Neural progenitor cell (in vitro differentiated cells): ENCODE data around the gene NEURL1B. TPM values are rescaled to one million over a fixed set of nuclear protein-coding genes. Genes with fewer than 3 reads are reported as not detected.

Experiments
- DNase-seq: peaks from one replicate; pipeline ENCODE4 v3.0.0-alpha.2; 2016; ENCODE audit warnings: low spot score
- H2AFZ ChIP-seq: fragments of 200-600 bp; sonication (generic); replicated peaks from 2 replicates; pipeline ENCODE4 v1.6.1; 2016; ENCODE audit warnings: antibody characterized with exemption
- H3F3A ChIP-seq: fragments of 200-600 bp; sonication (generic); 2 replicates; pipeline ENCODE4 v1.6.1; 2016; ENCODE audit warnings: antibody characterized with exemption, low read depth
- H3K27ac ChIP-seq: fragments of 200-600 bp; sonication (generic); 2 replicates; pipeline ENCODE4 v1.5.1; 2016; ENCODE audit warnings: mild to moderate bottlenecking
- H3K27me3 ChIP-seq: fragments of 200-600 bp; sonication (generic); 2 replicates; pipeline ENCODE4 v1.6.1; 2016; ENCODE audit warnings: mild to moderate bottlenecking, moderate library complexity
- H3K36me3 ChIP-seq: fragments of 200-600 bp; sonication (generic); 2 replicates; pipeline ENCODE4 v1.5.1; 2016
- H3K4me1 ChIP-seq: fragments of 200-600 bp; sonication (generic); 2 replicates; pipeline ENCODE4 v1.6.1; 2016; ENCODE audit warnings: mixed run types
- H3K4me2 ChIP-seq: fragments of 200-600 bp; sonication (generic); 2 replicates; pipeline ENCODE4 v1.6.1; 2016
- H3K4me3 ChIP-seq: fragments of 200-600 bp; sonication (generic); 2 replicates; pipeline ENCODE4 v1.5.1; 2016
- H3K79me2 ChIP-seq: fragments of 200-600 bp; sonication (generic); 2 replicates; pipeline ENCODE4 v1.6.1; 2016; ENCODE audit warnings: low read depth
- H3K9ac ChIP-seq: fragments of 200-600 bp; sonication (generic); 2 replicates; pipeline ENCODE4 v1.6.1; 2016
- H3K9me3 ChIP-seq: fragments of 200-600 bp; sonication (generic); 2 replicates; pipeline ENCODE4 v1.5.1; 2016; ENCODE audit warnings: low read depth
- H4K20me1 ChIP-seq: fragments of 200-600 bp; sonication (generic); 2 replicates; pipeline ENCODE4 v1.6.1; 2016; ENCODE audit warnings: low read depth
- H3K27ac Mint-ChIP-seq: 3 replicates; pipeline ENCODE4 v1.8.0; 2021; ENCODE audit warnings: mixed read lengths
- H3K27me3 Mint-ChIP-seq: 2 replicates; pipeline ENCODE4 v1.8.0; 2022; ENCODE audit warnings: low read depth, mild to moderate bottlenecking, inconsistent platforms, moderate library complexity, mixed read lengths; ENCODE audit not compliant: insufficient read depth
- H3K36me3 Mint-ChIP-seq: 3 replicates; pipeline ENCODE4 v1.8.0; 2021; ENCODE audit warnings: mixed read lengths
- H3K4me1 Mint-ChIP-seq: 3 replicates; pipeline ENCODE4 v1.8.0; 2021; ENCODE audit warnings: mixed read lengths
- H3K4me3 Mint-ChIP-seq: 3 replicates; pipeline ENCODE4 v1.8.0; 2021; ENCODE audit warnings: mild to moderate bottlenecking, moderate library complexity, mixed read lengths
- H3K9me3 Mint-ChIP-seq: 3 replicates; pipeline ENCODE4 v1.8.0; 2020; ENCODE audit warnings: mixed read lengths
- CTCF ChIP-seq: fragments of 200-600 bp; sonication (generic); IDR thresholded peaks from 2 replicates; pipeline ENCODE4 v1.5.1; 2017; ENCODE audit warnings: antibody characterized with exemption, mild to moderate bottlenecking
- EZH2 ChIP-seq: fragments of 200-600 bp; sonication (generic); IDR thresholded peaks from 2 replicates; pipeline ENCODE4 v1.6.1; 2017; ENCODE audit warnings: antibody characterized with exemption, mild to moderate bottlenecking, moderate library complexity
- EZH2phosphoT487 ChIP-seq: fragments of 200-600 bp; sonication (generic); IDR thresholded peaks from 2 replicates; pipeline ENCODE4 v1.6.1; 2017; ENCODE audit warnings: antibody characterized with exemption
- total RNA-seq: library from RNA; depleted of rRNA; stranded (reverse); fragments of >200 nt; gene quantifications from 2 replicates; pipeline ENCODE4 v1.2.3, GENCODE V29; 2015; ENCODE audit warnings: low replicate concordance

Gene NEURL1B
- total RNA-seq, 1 donor from 2014 or later: 12.1 TPM

DNA sequence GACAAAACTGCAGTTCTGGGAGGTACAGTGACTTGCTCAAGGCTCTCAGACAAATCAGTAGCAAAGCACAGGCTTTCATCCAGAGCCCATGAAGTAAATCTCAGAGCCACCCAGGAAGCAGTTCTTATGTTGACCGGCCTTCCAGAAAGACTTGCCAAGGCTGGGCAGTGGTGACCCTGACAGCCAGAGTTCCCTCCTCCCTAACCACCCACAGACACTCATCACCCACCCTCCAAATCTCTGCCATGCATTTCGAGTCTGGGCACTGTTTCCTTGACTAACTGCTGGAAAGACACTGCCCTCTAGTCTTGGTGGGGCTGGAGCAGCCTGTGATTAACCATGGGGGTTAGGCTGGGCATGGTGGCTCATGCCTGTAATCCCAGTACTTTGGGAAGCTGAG is 21.5 kb downstream of the NEURL1B start:
- Histone ChIP-seq H3K27ac (no peak overlapping the region), H3K4me1 (peaks cover 26% of the 10 kb centered on the region), H3K27me3 (no peaks in the 10 kb centered on the region), H3K9ac (no peak overlapping the region), H3F3A (peaks cover 11% of the 10 kb centered on the region), H3K4me3 (no peak overlapping the region), H2AFZ (no peak overlapping the region), H4K20me1 (peaks cover 8% of the 10 kb centered on the region), H3K79me2 (no peaks in the 10 kb centered on the region), H3K4me2 (no peak overlapping the region), H3K36me3 (no peaks in the 10 kb centered on the region), H3K9me3 (no peaks in the 10 kb centered on the region)
- DNase-seq: no peak
- Mint-ChIP-seq H3K9me3 (no peaks in the 10 kb centered on the region), H3K4me1 (peaks cover 45% of the 10 kb centered on the region), H3K36me3 (no peaks in the 10 kb centered on the region), H3K4me3 (no peak overlapping the region), H3K27me3 (peaks cover 4% of the 10 kb centered on the region), H3K27ac (no peak overlapping the region)
- no peak for TF ChIP-seq CTCF
- no peak for TF ChIP-seq EZH2phosphoT487
- no peak for TF ChIP-seq EZH2

- no peaks in the 10 kb centered on the region for H3K9me3 ChIP-seq
- H2AFZ ChIP-seq: no peak overlapping the region
- no peak overlapping the region for H3K9ac ChIP-seq
- H3K9me3 Mint-ChIP-seq: no peaks in the 10 kb centered on the region
- no peaks in the 10 kb centered on the region for H3K36me3 ChIP-seq
- DNase-seq: no peak
- no peaks in the 10 kb centered on the region for H3K36me3 Mint-ChIP-seq
- H3K27me3 ChIP-seq: no peaks in the 10 kb centered on the region
- H3K4me3 ChIP-seq: no peak overlapping the region
- H3K27me3 Mint-ChIP-seq: peaks cover 7% of the 10 kb centered on the region
- H3K27ac ChIP-seq: no peak overlapping the region
- peak overlapping the region; percentile 89 for H3K27ac Mint-ChIP-seq
- H3K4me3 Mint-ChIP-seq: no peak overlapping the region
- H3K4me1 ChIP-seq: peaks cover 25% of the 10 kb centered on the region
- H3K79me2 ChIP-seq: no peaks in the 10 kb centered on the region
- peaks cover 20% of the 10 kb centered on the region for H4K20me1 ChIP-seq
- no peak overlapping the region for H3K4me2 ChIP-seq
- peaks cover 11% of the 10 kb centered on the region for H3F3A ChIP-seq
- peaks cover 45% of the 10 kb centered on the region for H3K4me1 Mint-ChIP-seq
- TF ChIP-seq EZH2 (no peak), CTCF (peak; percentile 34)
Observed at GRCh38 chr5:172664018-172664417, 23.0 kb downstream of the NEURL1B start.

GRCh38 chr5:172664681-172665541 is 23.8 kb downstream of the NEURL1B start:
- Mint-ChIP-seq H3K4me1 (peaks cover 37% of the 10 kb centered on the region), H3K27ac (no peak overlapping the region), H3K9me3 (no peaks in the 10 kb centered on the region), H3K27me3 (peaks cover 5% of the 10 kb centered on the region), H3K36me3 (no peaks in the 10 kb centered on the region), H3K4me3 (no peak overlapping the region)
- no peaks in the 10 kb centered on the region for H3K36me3 ChIP-seq
- H3K4me2 ChIP-seq: no peak overlapping the region
- no peak overlapping the region for H3K9ac ChIP-seq
- no peak for DNase-seq
- peaks cover 5% of the 10 kb centered on the region for H3F3A ChIP-seq
- H3K4me3 ChIP-seq: no peak overlapping the region
- no peaks in the 10 kb centered on the region for H3K27me3 ChIP-seq
- no peaks in the 10 kb centered on the region for H3K79me2 ChIP-seq
- no peak overlapping the region for H2AFZ ChIP-seq
- peaks cover 17% of the 10 kb centered on the region for H3K4me1 ChIP-seq
- peaks cover 15% of the 10 kb centered on the region for H4K20me1 ChIP-seq
- TF ChIP-seq CTCF (no peak), EZH2phosphoT487 (no peak), EZH2 (no peak)
- H3K27ac ChIP-seq: no peak overlapping the region
- no peaks in the 10 kb centered on the region for H3K9me3 ChIP-seq
